DOHH2 (cell line): ENCODE data around the gene ACCSL.

Experiments
- H3F3A ChIP-seq: fragments of 200-600 bp; sonication (generic), shearing (Covaris generic); 2 replicates; pipeline ENCODE4 v1.6.0; 2016; ENCODE audit warnings: antibody characterized with exemption, mild to moderate bottlenecking; ENCODE audit not compliant: control insufficient read depth, insufficient read depth
- H3K27ac ChIP-seq: fragments of 200-600 bp; sonication (generic); 2 replicates; pipeline ENCODE4 v1.5.1; 2014; ENCODE audit warnings: low read depth, mild to moderate bottlenecking, low read length, moderate library complexity
- H3K27me3 ChIP-seq: fragments of 200-600 bp; sonication (generic); 2 replicates; pipeline ENCODE4 v1.6.1; 2014; ENCODE audit warnings: mild to moderate bottlenecking, low read length, mixed read lengths; ENCODE audit not compliant: control insufficient read depth
- H3K36me3 ChIP-seq: fragments of 200-600 bp; sonication (generic); 2 replicates; pipeline ENCODE4 v1.6.1; 2014; ENCODE audit warnings: mild to moderate bottlenecking, low read length, moderate library complexity, mixed read lengths; ENCODE audit not compliant: control insufficient read depth
- H3K4me1 ChIP-seq: fragments of 200-600 bp; sonication (generic); 2 replicates; pipeline ENCODE4 v1.6.1; 2014; ENCODE audit warnings: mild to moderate bottlenecking, low read length, mixed read lengths; ENCODE audit not compliant: control insufficient read depth
- H3K4me2 ChIP-seq: fragments of 200-600 bp; sonication (generic); 2 replicates; pipeline ENCODE4 v1.6.0; 2014; ENCODE audit warnings: mild to moderate bottlenecking, low read length, moderate library complexity
- H3K4me3 ChIP-seq: fragments of 200-600 bp; sonication (generic); 2 replicates; pipeline ENCODE4 v1.5.1; 2014; ENCODE audit warnings: mild to moderate bottlenecking, low read length, mixed read lengths
- H3K79me2 ChIP-seq: fragments of 200-600 bp; sonication (generic); 2 replicates; pipeline ENCODE4 v1.6.1; 2014; ENCODE audit warnings: mild to moderate bottlenecking, low read length, mixed read lengths; ENCODE audit not compliant: control insufficient read depth
- H3K9me2 ChIP-seq: fragments of 200-600 bp; sonication (generic); replicated peaks from 2 replicates; pipeline ENCODE4 v1.6.1; 2014; ENCODE audit warnings: mild to moderate bottlenecking, low read length, mixed read lengths; ENCODE audit not compliant: control insufficient read depth
- H3K9me3 ChIP-seq: fragments of 200-600 bp; sonication (generic); 2 replicates; pipeline ENCODE4 v1.6.1; 2014; ENCODE audit warnings: antibody characterized with exemption, low read length, mixed read lengths; ENCODE audit not compliant: control insufficient read depth, insufficient read depth
- H4K20me1 ChIP-seq: fragments of 200-600 bp; sonication (generic); 2 replicates; pipeline ENCODE4 v1.6.0; 2014; ENCODE audit warnings: low read depth, mild to moderate bottlenecking, antibody characterized with exemption, low read length, moderate library complexity; ENCODE audit not compliant: control insufficient read depth, insufficient read depth
- CTCF ChIP-seq: fragments of 200-600 bp; sonication (generic); IDR thresholded peaks from one replicate; pipeline ENCODE4 v1.5.1; 2014; ENCODE audit warnings: antibody characterized with exemption, mild to moderate bottlenecking, low read depth, low read length; ENCODE audit not compliant: poor library complexity, severe bottlenecking
- EZH2phosphoT487 ChIP-seq: fragments of 200-600 bp; sonication (generic); IDR thresholded peaks from 2 replicates; pipeline ENCODE4 v1.6.1; 2017; ENCODE audit warnings: borderline replicate concordance, mild to moderate bottlenecking, antibody characterized with exemption, low read length, moderate library complexity, mixed read lengths

ACCSL gene

DNA sequence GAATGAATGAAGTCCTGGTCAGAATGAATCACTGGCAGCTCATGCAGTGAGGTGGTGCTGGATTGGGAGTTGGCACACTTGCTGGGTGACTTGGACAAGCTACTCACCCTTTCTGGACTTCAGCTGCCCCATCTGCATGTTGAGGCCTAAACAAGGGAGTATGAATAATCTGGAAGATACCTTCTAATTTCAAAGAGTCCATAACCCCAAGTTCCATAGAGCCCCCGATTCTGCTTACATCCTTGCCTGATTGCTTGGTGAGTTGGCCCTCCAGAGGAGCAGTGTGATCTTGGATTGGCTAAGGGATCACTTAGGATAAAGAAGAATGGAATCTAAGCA is 18.3 kb upstream of the ACCSL start:
- Histone ChIP-seq H3K27me3 (peaks cover 3% of the 10 kb centered on the region), H3F3A (no peaks in the 10 kb centered on the region), H3K36me3 (no peaks in the 10 kb centered on the region), H4K20me1 (no peaks in the 10 kb centered on the region), H3K9me2 (no peaks in the 10 kb centered on the region), H3K4me2 (no peak overlapping the region), H3K9me3 (no peaks in the 10 kb centered on the region; the same call in none of the 2 replicates), H3K79me2 (no peaks in the 10 kb centered on the region), H3K27ac (no peak overlapping the region), H3K4me3 (no peak overlapping the region), H3K4me1 (no peaks in the 10 kb centered on the region)
- TF ChIP-seq CTCF (no peak), EZH2phosphoT487 (no peak)

GRCh38 chr11:44029977-44030911 is 17.5 kb upstream of the ACCSL start:
- Histone ChIP-seq H3F3A (no peaks in the 10 kb centered on the region), H3K27me3 (peaks cover 3% of the 10 kb centered on the region), H4K20me1 (no peaks in the 10 kb centered on the region), H3K9me3 (no peaks in the 10 kb centered on the region; the same call in none of the 2 replicates), H3K79me2 (no peaks in the 10 kb centered on the region), H3K36me3 (no peaks in the 10 kb centered on the region), H3K4me2 (no peak overlapping the region), H3K9me2 (no peaks in the 10 kb centered on the region), H3K27ac (no peak overlapping the region), H3K4me1 (no peaks in the 10 kb centered on the region), H3K4me3 (no peak overlapping the region)
- TF ChIP-seq EZH2phosphoT487: no peak

GRCh38 chr11:44030996-44031395 is 16.8 kb upstream of the ACCSL start:
- peaks cover 3% of the 10 kb centered on the region for H3K27me3 ChIP-seq
- no peak overlapping the region for H3K4me3 ChIP-seq
- H3K9me3 ChIP-seq: no peaks in the 10 kb centered on the region; the same call in none of the 2 replicates
- no peaks in the 10 kb centered on the region for H3K9me2 ChIP-seq
- no peak overlapping the region for H3K27ac ChIP-seq
- H3K4me1 ChIP-seq: no peaks in the 10 kb centered on the region
- no peak for TF ChIP-seq CTCF
- H3K4me2 ChIP-seq: no peak overlapping the region
- no peaks in the 10 kb centered on the region for H4K20me1 ChIP-seq
- H3K36me3 ChIP-seq: no peaks in the 10 kb centered on the region
- H3F3A ChIP-seq: no peaks in the 10 kb centered on the region
- no peaks in the 10 kb centered on the region for H3K79me2 ChIP-seq

DNA sequence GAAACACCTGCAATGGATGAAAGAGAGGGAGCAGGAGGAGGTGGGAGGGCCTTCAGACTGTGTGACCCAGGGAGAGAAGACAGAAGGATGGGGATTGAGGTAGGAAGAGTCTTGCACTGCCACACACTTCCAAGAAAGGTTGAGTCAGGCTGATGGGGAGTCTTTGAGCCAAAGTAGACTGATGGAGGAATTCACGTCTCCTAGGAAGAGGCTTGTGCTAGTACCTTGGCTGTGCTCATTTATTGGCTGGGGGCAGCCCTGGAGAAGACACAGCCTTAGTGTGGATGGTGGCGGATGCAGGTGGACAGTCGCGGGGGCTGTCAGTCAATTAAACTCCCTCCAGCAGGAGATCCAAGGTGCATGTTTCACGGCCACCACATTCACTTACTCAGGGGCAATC is 16.2 kb upstream of the ACCSL start:
- Histone ChIP-seq H3K4me2 (no peak overlapping the region), H3K79me2 (no peaks in the 10 kb centered on the region), H4K20me1 (no peaks in the 10 kb centered on the region), H3K27ac (no peak overlapping the region), H3K27me3 (peaks cover 3% of the 10 kb centered on the region), H3K4me1 (no peaks in the 10 kb centered on the region), H3K4me3 (no peak overlapping the region), H3F3A (no peaks in the 10 kb centered on the region), H3K9me2 (no peaks in the 10 kb centered on the region), H3K9me3 (no peaks in the 10 kb centered on the region), H3K36me3 (no peaks in the 10 kb centered on the region)
- TF ChIP-seq EZH2phosphoT487 (no peak), CTCF (no peak)
